NK-92 treated with Interleukin-12 subunit alpha and Interleukin-12 subunit beta, amount 100 ng/mL, for 24 hours (cell line): Measurements from ENCODE around the gene PNPLA2.

Experiments used
- DNase-seq: peaks from one replicate; lab custom pipeline; 2025; lab: John Stamatoyannopoulos, UW

The PNPLA2 gene

DNA sequence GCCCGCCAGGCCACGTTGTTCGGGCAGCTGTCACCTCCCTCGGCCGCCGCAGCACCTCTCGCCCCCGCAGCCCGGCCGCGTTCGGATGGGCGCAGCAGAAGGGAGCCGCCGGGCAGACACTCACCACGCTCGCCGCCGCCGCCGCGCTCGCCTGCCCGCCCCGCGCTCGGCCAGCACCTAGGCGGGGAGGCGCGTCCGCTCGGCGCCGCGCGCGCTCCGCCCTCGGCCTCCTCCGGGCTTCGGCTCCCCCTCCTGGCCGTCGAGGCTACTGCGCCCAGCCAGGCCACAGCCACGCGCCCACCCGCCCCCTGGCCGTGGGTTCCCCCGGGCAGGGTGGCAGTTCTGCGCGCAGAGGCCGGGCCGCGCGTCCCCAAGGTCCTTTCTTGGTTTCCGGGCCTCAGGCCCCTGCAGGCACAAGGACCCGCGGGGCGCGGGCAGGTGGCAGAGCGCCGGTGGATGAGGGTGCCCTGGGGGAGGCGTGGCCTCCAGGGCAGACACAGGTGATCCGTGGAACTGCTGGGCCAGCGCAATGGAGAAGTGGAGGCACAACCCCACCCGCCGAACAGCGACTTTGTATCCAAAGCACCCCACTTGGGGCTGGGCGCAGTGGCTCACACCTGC, 20.5 kb upstream of the PNPLA2 start, which contains the start of gene SLC25A22:
Gene SLC25A22, minus strand, starts transcription at position 189 of the 621 bp plus-strand sequence. CDS start 3,275 bp downstream, outside the sequence.
- DNase-seq: peak; percentile 69

DNA sequence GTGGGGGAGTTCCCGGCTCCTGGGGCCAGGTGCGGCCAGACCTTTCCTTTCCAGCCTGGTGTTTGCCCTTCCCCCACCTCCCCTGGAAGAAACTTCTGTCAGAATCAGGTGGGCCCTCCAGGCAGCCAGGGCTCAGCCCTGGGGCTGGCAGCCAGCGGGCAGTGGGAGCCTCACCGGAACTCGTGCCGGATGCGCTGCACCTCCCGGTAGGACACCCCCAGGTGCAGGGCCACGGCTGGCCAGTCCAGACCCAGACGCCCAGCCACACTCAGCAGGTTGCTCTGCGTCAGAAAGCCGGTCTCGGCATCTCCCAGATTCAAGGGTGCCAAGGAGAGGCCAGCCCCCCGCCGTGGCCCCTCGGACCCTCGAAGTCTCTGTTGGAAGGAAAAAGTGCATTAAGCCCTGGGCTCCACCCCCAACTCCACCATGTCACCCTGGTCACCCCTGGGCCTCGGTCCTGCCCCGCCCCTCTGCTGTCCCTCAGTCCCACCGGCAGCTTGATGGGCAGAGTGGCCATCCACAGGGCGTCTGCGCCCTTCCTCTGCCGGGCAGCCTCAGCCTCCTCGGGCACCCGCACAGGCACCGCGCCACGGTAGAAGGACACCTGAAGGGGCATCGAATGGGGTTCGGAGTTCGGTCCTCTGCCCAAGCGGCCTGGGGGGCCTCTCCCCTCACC, 18.9 kb upstream of the PNPLA2 start:
- DNase-seq: no peak

DNA sequence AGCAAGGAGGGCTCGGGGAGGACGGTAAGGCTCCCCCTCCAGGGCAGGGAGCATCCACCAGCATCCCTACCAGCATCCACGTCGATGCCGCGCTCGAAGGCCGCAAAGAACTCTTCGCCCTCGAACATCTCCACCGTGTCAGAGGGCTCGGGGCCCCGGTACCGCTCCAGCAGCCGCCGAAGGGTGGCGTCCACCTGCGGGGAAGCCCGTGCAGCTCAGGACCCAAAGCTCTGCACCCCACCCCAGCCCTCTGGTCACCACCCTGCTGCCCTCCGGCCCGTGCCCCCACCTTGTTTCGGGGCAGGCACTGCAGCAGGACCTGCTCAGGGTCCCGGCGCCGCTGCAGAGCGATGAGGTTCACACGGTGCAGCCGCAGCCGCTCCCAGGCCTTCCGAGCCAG, 18.2 kb upstream of the PNPLA2 start:
- no peak for DNase-seq

DNA sequence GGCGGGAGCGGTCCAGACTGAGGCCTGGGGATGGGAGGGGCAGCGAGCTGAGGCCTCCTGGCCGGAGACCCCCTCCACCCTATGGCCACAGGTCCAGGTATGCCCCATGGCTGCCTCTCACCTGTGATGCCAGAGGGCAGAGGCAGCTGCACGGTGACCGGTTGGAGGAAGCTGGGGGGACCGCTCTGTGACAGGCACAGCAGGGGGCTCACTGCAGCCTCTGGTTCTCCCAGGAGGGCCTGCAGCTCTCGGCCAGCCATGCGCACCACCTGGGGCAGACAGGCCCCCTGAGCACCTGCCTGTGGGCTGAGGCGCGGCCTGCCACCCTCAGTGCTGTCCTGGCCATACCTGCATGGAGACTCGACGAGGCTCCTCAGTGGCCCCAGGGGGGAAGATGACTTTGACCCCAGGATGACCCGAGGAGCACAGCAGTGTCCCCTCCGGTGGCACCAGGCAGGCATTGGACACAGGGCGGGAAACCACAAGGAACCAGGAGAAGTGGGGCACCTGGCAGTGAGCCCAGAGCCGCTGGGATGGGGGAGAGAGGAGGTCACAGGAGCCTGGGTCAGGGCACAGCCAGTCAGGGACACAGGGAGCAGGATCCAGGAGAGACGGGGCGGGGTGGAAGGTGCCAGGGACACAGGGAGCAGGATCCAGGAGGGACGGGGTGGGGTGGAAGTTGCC, 17.5 kb upstream of the PNPLA2 start:
- DNase-seq: no peak

DNA sequence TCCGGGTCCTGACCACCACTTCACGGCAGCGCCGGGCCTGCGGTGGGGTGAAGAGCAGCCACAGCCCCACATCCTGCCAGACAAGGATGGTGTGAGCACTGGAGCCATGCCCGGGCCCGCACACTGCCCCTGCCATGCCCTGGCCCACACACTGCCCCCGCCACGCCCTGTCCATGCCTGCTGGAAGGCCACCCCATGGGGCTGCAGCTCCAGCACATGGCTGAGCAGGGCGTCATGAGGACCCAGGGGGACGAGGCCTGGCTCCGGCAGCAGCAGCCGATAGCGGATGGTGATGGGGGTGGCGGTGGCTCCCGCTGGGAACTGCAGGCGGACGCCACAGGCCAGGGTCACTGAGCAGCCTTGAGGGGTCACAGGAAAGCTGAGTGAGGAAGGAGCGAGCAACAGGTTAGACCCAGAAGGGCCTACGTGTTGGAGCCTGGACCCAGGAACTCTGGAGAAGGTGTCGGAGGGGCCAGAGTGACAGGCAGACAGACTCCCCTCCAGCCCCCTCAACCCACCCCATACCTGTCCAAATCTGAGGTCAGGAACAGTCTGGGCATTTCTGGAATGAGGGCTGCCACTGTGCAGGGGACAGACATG, 16.6 kb upstream of the PNPLA2 start:
- no peak for DNase-seq

DNA sequence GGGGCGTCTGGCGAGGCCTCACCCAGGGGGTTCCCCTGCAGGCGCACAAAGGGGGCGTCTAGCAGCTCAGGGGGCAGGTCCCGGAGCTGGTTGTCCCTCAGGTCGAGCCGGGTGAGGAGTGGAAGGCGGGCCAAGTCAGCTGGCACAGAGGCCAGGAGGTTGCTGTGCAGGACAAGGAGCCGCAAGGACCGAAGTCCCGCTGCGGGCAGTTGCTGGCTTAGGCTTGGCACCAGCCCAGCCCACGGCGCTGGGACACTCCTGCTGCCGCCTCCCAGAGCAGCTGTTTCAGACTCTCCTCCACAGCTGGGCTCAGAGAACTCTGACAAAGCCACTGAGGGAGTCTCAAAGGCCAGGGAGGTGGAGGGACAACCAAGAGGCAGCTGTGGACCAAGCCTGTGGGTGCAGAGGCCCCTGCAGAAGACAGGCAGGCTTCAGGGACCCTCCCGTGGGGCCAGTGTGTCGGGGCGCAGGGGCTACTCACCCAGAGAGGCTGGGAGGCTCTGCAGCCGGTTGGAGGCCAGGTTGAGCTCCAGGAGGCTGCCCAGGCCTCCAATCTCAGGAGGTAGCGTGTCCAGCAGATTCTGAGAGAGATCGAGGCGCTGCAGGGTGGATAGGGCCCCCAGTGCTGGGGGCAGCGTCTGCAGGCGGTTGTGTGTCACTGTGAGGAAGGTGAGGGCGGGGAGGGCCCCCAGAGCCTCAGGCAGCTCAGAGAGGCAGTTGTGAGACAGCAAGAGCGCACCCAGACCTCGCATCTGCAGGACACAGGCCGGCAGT, 15.8 kb upstream of the PNPLA2 start:
- DNase-seq: no peak

DNA sequence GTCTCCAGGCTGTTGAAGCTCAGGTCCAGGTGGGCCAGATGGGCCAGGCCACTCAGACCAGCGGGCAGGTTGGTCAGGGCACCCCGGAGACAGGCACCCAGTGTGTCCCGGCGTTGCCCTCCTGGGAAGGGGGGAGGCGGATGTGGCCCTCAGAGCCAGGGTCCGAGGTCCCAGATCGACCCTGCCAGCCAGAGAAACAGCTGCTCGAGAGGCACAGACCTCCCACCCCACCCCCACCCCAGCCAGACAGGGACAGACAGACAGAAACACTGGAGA, 15.3 kb upstream of the PNPLA2 start:
- DNase-seq: no peak

DNA sequence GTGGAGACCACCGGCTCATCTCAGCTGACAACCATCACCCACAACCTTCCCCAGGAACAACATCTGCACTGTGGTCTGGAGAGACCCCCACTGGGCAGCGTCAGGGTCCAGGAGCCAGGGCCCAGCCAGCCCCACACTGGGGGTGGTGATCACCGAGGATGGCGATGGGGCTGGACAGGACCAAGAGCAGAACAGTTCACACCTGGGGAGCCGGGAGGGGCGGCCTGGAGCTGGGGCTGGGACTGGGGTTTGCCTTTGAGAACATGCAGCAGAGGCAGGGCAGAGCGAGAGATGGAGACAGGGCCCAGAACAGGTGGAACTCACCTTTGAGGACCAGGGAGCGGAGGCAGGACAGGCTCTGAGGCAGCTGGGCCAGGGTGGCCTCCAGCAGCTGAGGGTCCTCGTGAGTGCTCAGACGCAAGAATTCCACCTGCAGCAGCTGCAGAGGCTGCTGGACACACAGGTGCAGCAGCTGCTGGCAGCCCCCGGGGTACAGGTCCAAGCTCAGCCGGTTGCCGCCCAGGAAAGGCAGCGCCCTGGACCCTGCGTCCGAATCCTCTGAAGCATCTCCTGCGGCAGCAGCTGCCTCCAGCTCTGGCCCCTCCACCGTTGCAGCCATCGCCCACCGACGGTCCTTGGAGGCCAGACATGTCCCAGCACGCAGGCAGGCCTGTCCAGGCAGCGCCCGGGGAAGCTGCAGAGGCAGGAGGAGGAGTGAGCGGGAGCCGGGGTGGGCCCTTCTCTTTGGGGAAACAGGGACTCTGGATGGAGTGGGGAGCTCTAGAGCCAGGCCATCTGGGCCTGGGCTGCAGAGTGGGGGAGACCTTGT, 14.7 kb upstream of the PNPLA2 start:
- no peak for DNase-seq

DNA sequence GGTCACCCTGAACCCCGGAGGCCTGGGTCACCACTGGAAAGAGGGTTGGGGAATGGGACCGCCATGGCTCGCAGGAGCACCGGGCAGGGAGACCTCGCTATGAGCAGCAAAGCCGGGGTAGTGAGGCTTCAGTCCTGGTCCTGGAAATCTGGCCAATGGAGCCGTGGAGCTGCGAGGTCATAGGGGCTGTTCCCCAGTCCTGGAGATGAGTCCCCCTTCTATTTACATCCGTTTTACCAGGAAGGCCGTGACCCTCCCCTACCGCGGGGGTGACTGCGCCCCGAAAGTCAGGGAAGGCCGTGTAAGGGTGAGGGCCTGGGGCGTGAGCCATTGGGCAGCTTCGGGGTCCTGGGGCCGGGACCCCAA, 14.1 kb upstream of the PNPLA2 start:
- DNase-seq: no peak

DNA sequence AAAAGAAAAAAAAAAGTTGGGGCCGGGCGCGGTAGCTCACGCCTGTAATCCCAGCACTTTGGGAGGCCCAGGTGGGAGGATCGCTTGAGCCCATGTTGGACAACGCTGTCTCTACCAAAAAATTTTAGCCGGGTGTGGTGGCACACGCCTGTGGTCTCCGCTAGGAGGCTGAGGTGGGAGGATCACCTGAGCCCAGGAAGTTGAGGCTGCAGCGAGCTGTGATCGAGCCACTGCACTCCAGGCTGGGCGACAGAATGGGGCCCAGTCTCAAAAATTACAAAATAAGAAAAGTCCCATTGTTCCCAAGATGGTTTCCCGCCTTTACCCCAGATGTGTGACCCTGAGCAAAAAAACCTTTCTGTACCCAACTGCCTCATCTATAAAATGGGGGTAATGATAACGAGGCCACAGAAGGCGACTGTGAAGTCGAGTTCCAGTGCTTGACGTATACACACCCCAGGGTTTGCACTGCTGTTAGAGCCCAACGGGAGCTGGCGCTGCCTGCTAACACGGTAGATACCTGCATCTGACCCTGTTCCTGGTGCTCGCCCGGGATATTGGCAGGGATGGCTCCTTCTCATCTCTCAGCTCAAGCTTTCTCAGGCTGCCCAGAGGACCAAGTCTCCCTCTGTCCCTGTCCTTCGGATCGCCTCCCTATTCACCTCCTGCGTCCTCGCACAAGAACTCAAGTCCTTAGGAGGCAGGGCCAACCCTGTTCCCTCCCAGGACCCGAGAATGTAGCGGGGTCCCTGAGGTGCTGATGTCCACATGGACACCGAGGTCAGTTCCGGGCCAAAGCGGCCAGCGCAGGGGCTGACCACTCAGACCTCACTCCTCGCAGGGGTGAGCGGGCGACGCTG, 10.1 kb upstream of the PNPLA2 start:
- DNase-seq: no peak

DNA sequence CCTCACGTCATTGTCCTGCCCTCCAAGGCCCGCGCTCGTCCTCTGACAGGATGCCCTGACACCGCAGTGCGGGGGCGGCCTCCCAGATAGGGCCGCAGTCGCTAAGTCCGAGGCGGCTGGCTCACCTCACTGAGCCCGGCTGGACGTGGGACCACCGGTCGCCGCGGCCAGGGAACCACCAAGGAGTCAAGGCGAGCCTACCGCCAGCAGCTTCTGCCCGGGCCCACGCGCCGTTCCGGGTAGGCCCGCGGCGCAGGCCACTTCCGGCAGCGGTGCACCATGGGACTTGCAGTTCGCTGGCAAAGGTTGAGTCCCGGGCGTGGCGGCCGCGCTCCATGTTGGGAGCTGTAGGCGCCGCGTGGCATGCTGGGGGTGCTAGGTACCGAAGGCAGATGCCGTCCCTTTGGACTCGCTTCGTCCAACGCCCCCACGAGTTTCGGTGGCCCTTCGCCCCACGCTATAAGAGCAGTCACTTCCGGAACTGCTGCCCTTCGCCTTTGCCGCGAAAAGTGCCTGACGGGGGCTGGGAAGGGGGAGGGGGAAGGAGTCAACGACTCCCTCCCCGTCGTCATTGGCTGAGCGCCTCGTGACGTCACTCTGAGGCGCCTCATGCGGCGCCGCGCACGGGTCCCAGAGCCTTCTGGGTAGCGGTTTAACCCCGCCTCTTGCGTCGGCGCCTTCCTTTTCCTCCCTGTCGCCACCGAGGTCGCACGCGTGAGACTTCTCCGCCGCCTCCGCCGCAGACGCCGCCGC, 9.3 kb upstream of the PNPLA2 start, which contains the start of gene RPLP2:
Gene RPLP2, plus strand, starts transcription at position 681 of the 753 bp plus-strand sequence. CDS start 268 bp downstream, outside the sequence.
- DNase-seq: peak; percentile 97

DNA sequence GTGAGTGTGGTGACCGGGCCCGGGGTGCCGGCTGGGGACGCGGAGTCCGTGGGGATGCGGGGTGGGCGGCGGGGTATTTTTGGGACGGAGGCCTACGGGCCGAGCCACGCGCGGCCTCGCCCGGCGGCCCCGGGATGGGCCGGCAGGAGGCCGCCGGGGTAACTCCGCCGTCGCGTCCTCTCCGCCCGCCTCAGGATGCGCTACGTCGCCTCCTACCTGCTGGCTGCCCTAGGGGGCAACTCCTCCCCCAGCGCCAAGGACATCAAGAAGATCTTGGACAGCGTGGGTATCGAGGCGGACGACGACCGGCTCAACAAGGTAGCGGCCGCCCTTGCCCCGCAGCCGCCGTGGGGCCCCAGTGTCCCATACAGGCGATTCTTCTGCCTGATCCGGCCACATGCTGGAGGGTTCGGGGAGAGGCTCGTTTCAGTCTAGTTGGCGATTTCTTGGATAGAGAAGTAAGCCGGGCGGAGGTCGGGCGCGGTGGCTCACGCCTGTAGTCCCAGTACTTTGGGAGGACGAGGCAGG, 8.6 kb upstream of the PNPLA2 start:
- DNase-seq: no peak

DNA sequence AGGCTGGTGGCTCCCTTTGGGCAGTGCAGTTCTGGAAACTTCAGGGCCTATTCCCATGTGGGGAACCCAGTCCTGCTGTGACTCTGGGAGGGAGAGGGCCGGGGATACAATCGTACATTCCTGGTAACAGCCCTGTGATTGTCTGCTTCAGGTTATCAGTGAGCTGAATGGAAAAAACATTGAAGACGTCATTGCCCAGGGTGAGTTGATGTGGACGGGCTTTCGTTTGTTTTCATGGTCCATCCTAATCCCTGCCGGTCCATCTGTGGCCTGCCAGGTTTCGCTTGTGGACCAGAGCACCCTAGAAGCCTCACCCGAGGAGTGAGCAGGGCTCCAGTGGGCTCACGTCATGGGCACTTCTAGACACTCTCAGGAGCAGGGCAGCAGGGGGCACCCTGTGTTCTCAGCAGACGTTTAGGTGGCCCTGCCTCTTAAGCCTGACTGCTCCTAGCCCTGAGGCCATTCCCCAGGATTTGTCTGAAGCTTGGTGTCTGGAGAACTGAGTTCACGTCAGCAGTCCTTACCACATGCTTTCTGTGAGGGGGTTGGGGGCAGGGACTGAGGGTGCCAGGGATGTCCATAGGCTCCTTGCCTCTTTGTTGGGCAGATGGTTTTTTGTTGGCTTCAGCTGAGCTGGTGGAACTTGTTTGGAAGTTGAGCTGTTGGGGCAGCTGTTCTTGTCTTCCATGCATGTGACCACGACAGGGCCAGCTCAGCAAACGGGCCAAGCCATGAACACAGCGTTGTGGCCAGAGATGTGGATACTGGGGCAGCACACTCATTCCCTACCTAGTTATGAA, 7.1 kb upstream of the PNPLA2 start:
- no peak for DNase-seq

DNA sequence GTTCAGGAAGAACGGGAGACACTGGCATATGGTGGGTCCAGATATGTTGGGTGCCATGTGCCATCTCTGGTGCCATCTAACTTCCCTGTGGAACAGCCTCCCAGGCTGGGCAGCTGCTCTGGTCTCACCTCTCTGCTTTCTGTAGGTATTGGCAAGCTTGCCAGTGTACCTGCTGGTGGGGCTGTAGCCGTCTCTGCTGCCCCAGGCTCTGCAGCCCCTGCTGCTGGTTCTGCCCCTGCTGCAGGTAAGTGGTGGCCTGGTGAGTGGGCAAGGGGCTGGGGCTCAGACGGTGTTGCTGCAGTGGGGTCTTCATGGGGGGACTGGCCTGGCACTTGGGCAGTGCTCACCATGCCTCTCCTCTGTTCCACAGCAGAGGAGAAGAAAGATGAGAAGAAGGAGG, 6.3 kb upstream of the PNPLA2 start:
- DNase-seq: no peak

DNA sequence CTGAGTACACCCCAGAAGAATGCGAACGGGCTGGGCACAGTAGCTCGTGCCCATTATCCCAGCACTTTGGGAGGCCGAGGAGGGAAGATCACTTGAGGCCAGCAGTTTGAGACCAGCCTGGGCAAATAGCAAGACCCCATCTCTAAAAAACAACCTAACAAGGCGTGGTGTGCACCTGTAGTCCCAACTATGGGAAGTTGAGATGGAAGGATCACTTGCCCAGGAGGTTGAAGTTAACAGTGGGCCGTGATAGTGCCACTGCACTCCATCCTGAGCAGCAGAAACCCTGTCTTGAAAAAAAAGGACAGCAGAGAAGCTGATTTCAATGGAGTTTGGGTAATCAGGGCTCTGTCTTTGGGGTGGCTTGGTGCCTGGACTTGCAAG, 5.7 kb upstream of the PNPLA2 start:
- DNase-seq: no peak

DNA sequence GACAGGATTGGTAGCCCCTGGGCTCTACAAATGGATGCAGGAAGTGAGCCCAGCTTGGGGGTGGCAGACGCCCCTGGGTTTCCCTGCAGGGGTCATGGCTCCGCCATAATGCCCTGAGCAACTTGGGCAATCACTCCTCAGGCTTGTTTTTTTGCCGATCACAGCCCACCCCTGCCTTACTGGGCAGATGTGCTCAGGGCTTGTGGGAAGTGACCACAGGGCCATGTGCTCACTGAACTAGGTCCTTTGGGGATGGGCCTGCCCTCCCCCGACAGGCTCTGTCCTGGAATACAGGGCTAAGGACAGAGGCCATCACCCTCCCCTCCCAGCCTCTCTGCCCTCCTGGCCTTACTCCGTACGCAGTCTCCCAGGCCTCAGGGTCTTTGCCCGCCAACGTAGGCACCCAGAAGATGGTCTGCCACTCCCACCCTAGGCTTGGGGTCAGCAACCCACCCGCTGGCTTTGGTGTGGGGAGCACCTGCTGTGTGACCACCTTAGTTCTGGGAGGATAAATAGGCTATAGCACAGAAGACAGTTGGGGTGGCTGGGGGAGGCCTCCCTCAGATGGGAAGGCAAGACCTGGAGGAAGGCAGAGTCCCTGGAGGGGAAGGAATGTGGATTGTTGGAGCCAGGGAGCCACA, 5.1 kb upstream of the PNPLA2 start:
- DNase-seq: no peak

DNA sequence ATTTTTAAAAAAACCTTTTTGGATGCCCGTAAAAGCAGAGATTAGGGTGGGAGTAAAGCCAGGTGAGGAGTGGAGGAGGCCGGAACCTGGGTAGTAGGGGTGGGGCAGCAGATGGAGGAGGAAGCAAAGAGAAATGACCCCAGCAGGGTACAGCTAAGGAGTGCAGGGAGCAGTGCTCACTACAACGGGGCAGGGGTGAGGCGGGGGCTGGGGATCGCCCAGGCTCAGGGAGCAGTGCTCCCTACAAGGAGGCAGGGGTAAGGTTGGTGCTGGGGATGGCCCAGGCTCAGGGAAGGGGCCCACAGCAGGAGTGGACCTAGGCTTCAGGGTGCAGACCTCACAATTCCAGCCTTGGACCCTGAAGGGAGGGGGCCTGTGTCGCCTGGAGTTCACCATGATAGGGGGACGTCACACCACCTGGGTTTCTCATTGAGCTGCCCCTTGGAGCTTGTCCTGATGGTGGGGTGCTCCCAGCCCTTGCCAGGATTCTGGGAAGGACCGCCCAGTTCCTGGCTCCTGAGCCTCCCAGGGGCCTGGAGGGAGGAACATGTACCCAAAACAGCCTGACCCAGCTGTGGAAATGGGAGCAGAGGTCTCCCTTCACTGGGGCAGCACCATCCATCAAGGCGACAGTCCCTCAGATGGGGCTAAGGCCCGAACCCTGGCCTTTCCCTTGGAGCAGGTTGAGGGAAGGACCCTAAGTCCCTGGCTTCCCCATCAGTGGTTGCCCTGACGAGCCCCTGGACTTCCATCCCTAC, 2.9 kb upstream of the PNPLA2 start:
- DNase-seq: no peak

DNA sequence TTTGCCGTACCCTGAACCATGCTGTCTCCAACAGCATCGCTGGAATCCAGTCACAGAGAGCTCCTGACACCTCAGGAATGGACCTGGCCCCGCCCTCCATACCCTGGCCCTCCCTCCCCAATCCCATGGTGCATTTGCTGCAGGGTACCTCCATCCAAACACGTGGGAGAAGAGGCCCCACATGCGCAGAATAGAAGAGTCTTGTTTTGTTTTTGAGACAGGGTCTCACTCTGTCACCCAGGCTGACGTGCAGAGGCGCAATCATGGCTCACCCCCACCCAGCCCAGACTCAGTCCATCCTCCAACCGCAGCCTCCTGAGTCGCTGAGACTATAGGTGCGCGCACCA, 2.3 kb upstream of the PNPLA2 start:
- no peak for DNase-seq
